ENCODE data around the gene NR2C1. TPM values are rescaled to one million over a fixed set of nuclear protein-coding genes. Genes with fewer than 3 reads are reported as not detected.

NR2C1 gene
- total and polyA plus RNA-seq, 2 of the 8 experiments (the other 6 are each of a cell fraction or from before 2014, with no cell fraction given) = 22.8 to 48.3 TPM

GRCh38 chr12:94990222-94990621 is 83.2 kb downstream of the NR2C1 start:
- DNase-seq (ENCODE audit: low read depth in 1 of 2, low spot score in 2 of 2) = no peak
- Histone ChIP-seq H3K27me3 (replicated peaks in 1 of 4; ENCODE audit: control insufficient read depth in 3 of 4, extremely low read depth in 1 of 4, insufficient read depth in 3 of 4, low read length in 3 of 4) (no peaks in the 10 kb centered on the region), H3K23me2 (ENCODE audit: low read depth, low read length) (no peaks in the 10 kb centered on the region), H4K5ac (ENCODE audit: insufficient read length, low read depth, low read length) (no peak overlapping the region), H2BK15ac (ENCODE audit: low read length) (no peak overlapping the region), H3K4me1 (replicated peaks in 1 of 4; ENCODE audit: control insufficient read depth in 3 of 4, insufficient read depth in 4 of 4, low read length in 3 of 4) (no peaks in the 10 kb centered on the region), H3K79me1 (ENCODE audit: low read depth, low read length) (no peaks in the 10 kb centered on the region; the same call in 1 of the 2 replicates), H4K20me1 (replicated peaks in 1 of 2; ENCODE audit: control insufficient read depth in 1 of 2, insufficient read depth in 2 of 2, low read length in 2 of 2) (no peaks in the 10 kb centered on the region), H2BK5ac (ENCODE audit: low read depth, low read length) (no peak overlapping the region), H3K4me3 (ENCODE audit: extremely low read depth in 1 of 4, insufficient read depth in 2 of 4, low read depth in 3 of 4, low read length in 4 of 4) (no peak overlapping the region), H2AK5ac (ENCODE audit: low read depth, low read length) (no peak overlapping the region), H4K91ac (replicated peaks; ENCODE audit: insufficient read length, low read length) (no peak overlapping the region), H3K79me2 (ENCODE audit: control insufficient read depth in 1 of 2, insufficient read depth in 2 of 2, low read length in 2 of 2) (no peaks in the 10 kb centered on the region), H3K18ac (ENCODE audit: extremely low read depth, low read length) (no peak overlapping the region), H3K4ac (replicated peaks; ENCODE audit: insufficient read length, low read depth, low read length) (no peak overlapping the region), H3K27ac (ENCODE audit: low read depth, low read length) (no peak overlapping the region), H2BK12ac (ENCODE audit: low read depth, low read length) (no peak overlapping the region), H3K36me3 (ENCODE audit: control insufficient read depth in 2 of 4, insufficient read depth in 4 of 4, low read length in 3 of 4) (peaks cover 0 to 8% (median 3%) of the 10 kb centered on the region in 4 experiments; a peak in 5 of 8 replicates), H3K9ac (replicated peaks in 1 of 4; ENCODE audit: extremely low read depth in 1 of 4, low read depth in 3 of 4, low read length in 3 of 4) (no peak overlapping the region), H2BK20ac (ENCODE audit: low read length) (no peak overlapping the region), H3K56ac (replicated peaks; ENCODE audit: insufficient read length, low read depth, low read length) (no peak overlapping the region), H3K23ac (ENCODE audit: insufficient read length) (no peak overlapping the region), H3K9me3 (ENCODE audit: insufficient read depth in 2 of 2, low read depth in 1 of 2, low read length in 1 of 2) (no peaks in the 10 kb centered on the region), H4K8ac (ENCODE audit: extremely low read depth, insufficient read depth, low read length) (no peak overlapping the region), H2AFZ (ENCODE audit: low read length) (no peak overlapping the region), H3K4me2 (ENCODE audit: insufficient read depth in 1 of 2, low read depth in 2 of 2, low read length in 2 of 2) (no peak overlapping the region), H2BK120ac (replicated peaks; ENCODE audit: low read depth, low read length) (no peak overlapping the region), H3K14ac (ENCODE audit: insufficient read length) (no peak overlapping the region)
- CTCF ChIA-PET (ENCODE audit: partially characterized antibody) = interaction anchor here (1.2 to 2.1 kb wide), 4 partner anchors 9 to 51 kb away, joined by 3 to 7 read pairs (median 4); no protein-coding TSS in a partner anchor
- POLR2A ChIA-PET (ENCODE audit: partially characterized antibody) = interaction anchor here (1.1 to 2.2 kb wide), 4 partner anchors 9 to 83 kb away, joined by 3 to 17 read pairs (median 4); partner anchors contain the start of genes NDUFA12 and NR2C1
- TF ChIP-seq CHD1 (IDR thresholded peaks at IDR 0.05; ENCODE audit: low read depth, low read length) (no peak), RAD21 (IDR thresholded peaks at IDR 0.05 in 1 of 2, conservative IDR thresholded peaks at IDR 0.05 in 1 of 2; ENCODE audit: low read depth in 2 of 2, low read length in 2 of 2) (no peak), NRF1 (IDR thresholded peaks at IDR 0.05; ENCODE audit: low read depth, low read length) (no peak), HDAC2 (IDR thresholded peaks at IDR 0.05; ENCODE audit: borderline replicate concordance in 1 of 2, low read depth in 2 of 2, low read length in 2 of 2) (no peak), TAF7 (optimal IDR thresholded peaks at IDR 0.05; ENCODE audit: borderline replicate concordance, low read depth, low read length) (no peak), EZH2 (IDR thresholded peaks at IDR 0.05; ENCODE audit: low read depth, low read length, severe bottlenecking) (no peak), ZNF274 (IDR thresholded peaks at IDR 0.05; ENCODE audit: borderline replicate concordance, extremely low read depth, low read length) (no peak)
- FAIRE-seq = no peak
- WGBS, 2 experiments (ENCODE audit: extremely low coverage in 1 of 2, insufficient coverage in 1 of 2, insufficient read length in 1 of 2, insufficient replicate concordance in 2 of 2, low coverage in 1 of 2, low lambda C conversion rate in 2 of 2, missing lambda C conversion rate in 1 of 2) = 86% methylated on average over 3 of the region's 3 CpGs; no CpG with 5 or more reads in 1 of the 2 experiments
